Measurements from ENCODE around the gene RTL9.

RTL9 gene

GRCh38 chrX:110341189-110342035 lies 17.2 kb upstream of the RTL9 start:
- DNase-seq (ENCODE audit: low read depth), result peak; percentile 93

GRCh38 chrX:110346681-110347080 lies 12.0 kb upstream of the RTL9 start:
- DNase-seq (ENCODE audit: low read depth), result no peak

DNA sequence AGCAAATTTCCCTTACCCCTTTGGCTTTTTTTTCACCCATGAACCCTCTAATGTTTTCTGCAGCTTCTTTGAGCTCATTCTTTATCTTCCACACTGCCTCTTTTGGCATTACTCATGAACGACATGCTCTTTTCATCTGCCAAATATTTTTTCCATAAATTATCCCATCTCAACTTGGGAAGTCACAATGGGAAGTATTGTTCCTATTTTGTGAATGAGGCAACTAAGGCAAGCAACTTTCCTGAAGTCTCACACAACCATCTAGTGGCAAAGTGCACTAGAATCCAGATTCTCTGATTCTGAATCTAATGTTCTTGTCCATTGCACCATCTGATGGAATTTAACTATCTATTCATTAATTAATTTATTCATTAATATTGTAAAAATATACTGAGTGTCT lies 625 bp downstream of the RTL9 start:
- DNase-seq (ENCODE audit: low read depth), result no peak

DNA sequence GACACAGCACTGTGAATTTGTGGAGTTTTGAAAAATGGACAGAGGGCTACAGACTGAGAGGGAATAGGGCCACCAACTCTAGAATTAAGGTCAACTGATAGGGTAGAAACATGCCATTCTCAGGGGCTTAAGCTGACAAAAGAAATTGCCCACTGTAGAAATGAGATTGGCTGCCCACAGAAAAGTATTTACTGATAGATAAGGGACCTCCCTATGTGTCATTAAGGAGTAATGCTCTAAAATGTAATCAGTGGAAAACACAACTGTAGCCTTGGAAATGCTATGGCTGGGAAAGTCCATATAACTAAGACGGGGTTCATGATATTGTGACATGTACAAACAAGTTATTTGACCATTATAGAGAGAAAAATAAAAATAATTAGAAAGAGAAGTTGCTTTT lies 4.6 kb downstream of the RTL9 start:
- no peak for DNase-seq (ENCODE audit: low read depth)

- DNase-seq (ENCODE audit: low read depth), result no peak
These were observed 14.7 kb downstream of the RTL9 start for GRCh38 chrX:110373310-110373709.

GRCh38 chrX:110374559-110374958 lies 15.9 kb downstream of the RTL9 start:
- DNase-seq (ENCODE audit: low read depth), result no peak

GRCh38 chrX:110381216-110381615 lies 22.6 kb downstream of the RTL9 start:
- DNase-seq (ENCODE audit: low read depth), result no peak

- DNase-seq (ENCODE audit: low read depth), result peak; percentile 45
These were observed 24.8 kb downstream of the RTL9 start for GRCh38 chrX:110383414-110383813.

DNA sequence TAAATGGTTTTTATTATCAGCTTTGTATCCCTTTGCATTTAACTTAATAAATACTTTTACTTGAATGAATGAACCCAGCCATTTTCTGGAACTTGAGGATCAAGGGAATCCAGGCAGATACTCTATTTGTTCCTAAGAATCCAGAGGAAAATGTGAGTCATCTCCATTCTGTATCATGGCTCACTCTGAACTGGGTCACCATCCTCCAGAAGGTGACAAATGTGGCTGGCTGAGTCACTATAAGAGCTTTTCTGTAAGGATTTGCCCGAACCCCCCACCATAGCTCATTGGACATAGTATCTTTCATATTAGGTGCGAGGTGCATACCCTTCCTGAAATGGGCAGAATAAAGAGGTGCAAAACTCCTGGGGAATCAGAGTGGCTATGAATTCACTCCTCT lies 25.8 kb downstream of the RTL9 start:
- DNase-seq (ENCODE audit: low read depth), result peak; percentile 27

DNA sequence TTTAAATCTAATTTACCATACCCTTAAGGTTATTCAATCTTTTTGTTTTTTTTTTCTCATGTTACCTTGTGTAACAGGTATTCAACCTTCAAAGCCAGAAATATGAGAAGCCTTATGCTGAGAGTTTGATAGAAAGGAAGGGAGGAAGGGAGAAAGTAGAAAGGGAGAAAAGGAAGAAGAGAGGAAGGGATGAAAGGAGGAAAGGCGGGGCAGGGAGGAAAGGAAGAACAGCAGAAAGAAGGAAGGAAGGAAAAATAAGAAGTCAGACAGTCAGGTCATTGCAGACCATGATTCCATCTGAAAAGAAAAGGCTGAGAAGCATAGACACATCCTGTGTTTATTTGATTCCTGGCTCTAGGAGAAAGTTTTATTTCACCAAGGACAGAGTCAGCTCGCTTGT lies 30.9 kb downstream of the RTL9 start:
- DNase-seq (ENCODE audit: low read depth), result no peak

GRCh38 chrX:110391086-110391485 lies 32.4 kb downstream of the RTL9 start:
- no peak for DNase-seq (ENCODE audit: low read depth)

GRCh38 chrX:110394651-110395050 lies 36.0 kb downstream of the RTL9 start:
- DNase-seq (ENCODE audit: low read depth), result peak; percentile 6

DNA sequence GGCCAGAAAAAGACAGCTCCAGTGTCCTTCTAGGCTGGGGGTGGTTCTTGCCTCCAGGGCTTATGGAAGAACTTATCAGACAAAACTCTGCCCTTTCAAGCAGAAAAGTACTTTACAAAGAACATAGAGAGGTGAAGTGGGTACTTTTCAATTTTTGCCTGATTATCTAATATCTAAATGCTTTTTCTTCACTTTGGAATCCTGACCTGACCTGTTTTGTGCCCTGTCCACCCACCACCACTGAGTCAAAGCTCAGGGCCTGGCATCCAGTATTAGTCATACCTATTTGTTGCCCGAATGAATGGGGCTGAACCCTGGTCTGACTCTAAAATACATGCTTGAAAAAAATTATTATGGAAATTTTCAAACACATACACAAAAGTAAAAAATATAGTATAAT lies 37.2 kb downstream of the RTL9 start:
- no peak for DNase-seq (ENCODE audit: low read depth)

- DNase-seq (ENCODE audit: low read depth), result no peak
These were observed 38.1 kb downstream of the RTL9 start for GRCh38 chrX:110396735-110397134.

- DNase-seq (ENCODE audit: low read depth), result no peak
These were observed 38.7 kb downstream of the RTL9 start for GRCh38 chrX:110397339-110397738.

GRCh38 chrX:110397904-110398303 lies 39.3 kb downstream of the RTL9 start:
- DNase-seq (ENCODE audit: low read depth), result no peak

GRCh38 chrX:110399497-110399896 lies 40.8 kb downstream of the RTL9 start:
- DNase-seq (ENCODE audit: low read depth), result no peak

- no peak for DNase-seq (ENCODE audit: low read depth)
These were observed 41.3 kb downstream of the RTL9 start for GRCh38 chrX:110399966-110400365.

DNA sequence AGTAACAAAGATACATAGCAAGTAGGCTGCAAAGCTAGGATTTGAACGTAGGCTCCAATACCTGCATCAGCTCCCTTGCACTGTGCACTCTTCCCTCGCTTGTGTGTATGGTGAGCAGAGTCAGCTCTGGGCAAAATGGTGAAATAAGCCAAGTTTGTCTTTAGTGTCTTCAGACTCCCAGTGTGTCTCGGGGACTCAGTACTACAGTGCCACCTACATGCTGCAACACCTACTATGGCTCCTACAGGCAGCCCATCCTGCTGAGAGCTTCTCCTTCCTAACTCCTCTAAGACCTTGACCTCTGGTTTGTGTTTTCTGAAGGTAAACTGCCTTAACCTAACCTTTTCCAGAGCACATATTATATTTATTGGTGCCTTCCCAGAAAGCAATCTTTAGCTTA lies 42.5 kb downstream of the RTL9 start:
- DNase-seq (ENCODE audit: low read depth), result no peak

GRCh38 chrX:110402091-110402849 lies 43.6 kb downstream of the RTL9 start:
- DNase-seq (ENCODE audit: low read depth), result peak; percentile 62

DNA sequence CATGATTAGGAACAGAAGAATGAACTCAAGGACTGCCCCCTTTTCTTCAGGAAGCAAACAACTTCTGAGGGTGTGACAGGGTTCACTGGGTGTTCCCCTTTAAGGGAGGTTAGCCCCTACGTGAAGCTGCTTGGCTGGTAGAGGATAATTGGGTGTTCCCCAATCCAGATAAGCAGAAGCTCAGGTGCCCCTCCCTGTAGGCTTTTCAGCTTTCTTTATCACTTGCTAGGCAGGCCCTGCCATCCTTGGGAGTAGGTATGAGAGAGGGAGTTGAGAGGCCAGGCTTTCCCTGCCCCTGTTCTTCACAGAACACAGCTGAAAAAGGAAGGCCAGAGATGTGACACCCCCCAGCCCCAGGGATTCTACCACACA lies 44.2 kb downstream of the RTL9 start:
- no peak for DNase-seq (ENCODE audit: low read depth)

- no peak for DNase-seq (ENCODE audit: low read depth)
These were observed 45.0 kb downstream of the RTL9 start for GRCh38 chrX:110403441-110404238.

DNA sequence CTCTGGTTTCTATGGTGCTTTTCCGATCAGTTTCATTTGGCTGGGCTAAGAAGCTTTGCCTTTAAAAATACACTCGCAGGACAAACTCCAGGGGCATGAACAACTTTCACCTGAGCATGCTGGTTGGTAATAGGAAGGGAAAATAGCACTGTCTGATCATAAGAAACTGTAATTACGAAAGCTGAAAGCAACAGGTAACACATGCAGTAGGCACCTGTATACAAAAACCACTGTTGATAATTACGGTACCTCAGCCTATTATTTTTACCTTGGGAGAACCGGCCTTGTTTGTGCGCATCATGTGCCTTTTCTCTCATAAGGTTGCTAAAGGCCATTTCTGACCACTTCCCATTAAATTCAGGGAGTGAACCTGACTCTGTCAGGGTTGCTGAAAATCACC lies 45.7 kb downstream of the RTL9 start:
- no peak for DNase-seq (ENCODE audit: low read depth)
